Activated CD8-positive, alpha-beta memory T cell treated with anti-CD3 and anti-CD28 coated beads, Interleukin-2, amount 50 U/mL, for 24 hours (primary cell): ENCODE measurements around the gene SART3.
A peak's percentile ranks its signal among the peaks of the same experiment; 100 is the strongest.

Experiments
- DNase-seq: peaks from one replicate; pipeline ENCODE4 v3.0.0-alpha.2; 2020; ENCODE audit errors: extremely low read depth

SART3 gene

GRCh38 chr12:108560752-108561719, at the start of gene SART3:
Gene SART3, minus strand, starts transcription at chr12:108561173. Its CDS starts 19 bp downstream, at chr12:108561154.
- peak; percentile 48 for DNase-seq

- no peak for DNase-seq
Measured at GRCh38 chr12:108610336-108610815, 49.4 kb upstream of the SART3 start.

GRCh38 chr12:108609537-108610335, 48.8 kb upstream of the SART3 start:
- DNase-seq, result no peak

- DNase-seq, result no peak
Measured at GRCh38 chr12:108608616-108609015, 47.6 kb upstream of the SART3 start.

GRCh38 chr12:108607981-108608600, 47.1 kb upstream of the SART3 start:
- no peak for DNase-seq

GRCh38 chr12:108606492-108606891, 45.5 kb upstream of the SART3 start:
- DNase-seq, result no peak

GRCh38 chr12:108605690-108606406, 44.9 kb upstream of the SART3 start:
- DNase-seq, result no peak

GRCh38 chr12:108605000-108605689, 44.2 kb upstream of the SART3 start:
- DNase-seq, result no peak

- DNase-seq, result no peak
Measured at GRCh38 chr12:108604208-108604941, 43.4 kb upstream of the SART3 start.

GRCh38 chr12:108603743-108604142, 42.8 kb upstream of the SART3 start:
- no peak for DNase-seq

GRCh38 chr12:108602976-108603704, 42.2 kb upstream of the SART3 start:
- no peak for DNase-seq

GRCh38 chr12:108602209-108602705, 41.3 kb upstream of the SART3 start:
- DNase-seq, result no peak

GRCh38 chr12:108600702-108601007, 39.7 kb upstream of the SART3 start:
- DNase-seq, result no peak

- DNase-seq, result no peak
Measured at GRCh38 chr12:108599948-108600701, 39.2 kb upstream of the SART3 start.

- DNase-seq, result no peak
Measured at GRCh38 chr12:108599541-108599940, 38.6 kb upstream of the SART3 start.

- no peak for DNase-seq
Measured at GRCh38 chr12:108598553-108599250, 37.7 kb upstream of the SART3 start.

GRCh38 chr12:108597559-108598471, 36.8 kb upstream of the SART3 start, which contains the start of gene TMEM119:
Gene TMEM119, minus strand, starts transcription at chr12:108598084. Its CDS starts 5,701 bp downstream, at chr12:108592383.
- no peak for DNase-seq
